NCI-H2029 (cell line): Measurements from ENCODE around the gene ITGA4.

Experiments
- DNase-seq: peaks from one replicate; lab custom pipeline; 2025; lab: John Stamatoyannopoulos, UW

ITGA4 gene

GRCh38 chr2:181575024-181575649 lies 118.0 kb downstream of the ITGA4 start:
- DNase-seq = no peak

- DNase-seq = no peak
Observed at GRCh38 chr2:181575650-181576025, 118.5 kb downstream of the ITGA4 start.

- DNase-seq = no peak
Observed at GRCh38 chr2:181576431-181576830, 119.2 kb downstream of the ITGA4 start.

GRCh38 chr2:181578829-181579228 lies 121.6 kb downstream of the ITGA4 start:
- no peak for DNase-seq

- no peak for DNase-seq
Observed at GRCh38 chr2:181581534-181581933, 124.3 kb downstream of the ITGA4 start.

- DNase-seq = no peak
Observed at GRCh38 chr2:181585732-181586131, 128.5 kb downstream of the ITGA4 start.
